Hepatocyte (in vitro differentiated cells): ENCODE measurements around the gene NPY.

ENCODE experiments used
- EZH2 ChIP-seq: fragments of 200-600 bp; sonication (generic); IDR thresholded peaks from 2 replicates; pipeline ENCODE4 v1.6.1; 2016; ENCODE audit warnings: antibody characterized with exemption, mild to moderate bottlenecking, borderline replicate concordance
- TF ChIP-seq, protein P1 (sequence below): fragments of 200-600 bp; sonication (generic); IDR thresholded peaks from 2 replicates; pipeline ENCODE4 v1.5.1; 2016; ENCODE audit warnings: antibody characterized with exemption, mild to moderate bottlenecking; ENCODE audit not compliant: poor library complexity

GRCh38 chr7:24251568-24251967 lies 32.4 kb upstream of the NPY start:
- TF ChIP-seq, protein P1, sequence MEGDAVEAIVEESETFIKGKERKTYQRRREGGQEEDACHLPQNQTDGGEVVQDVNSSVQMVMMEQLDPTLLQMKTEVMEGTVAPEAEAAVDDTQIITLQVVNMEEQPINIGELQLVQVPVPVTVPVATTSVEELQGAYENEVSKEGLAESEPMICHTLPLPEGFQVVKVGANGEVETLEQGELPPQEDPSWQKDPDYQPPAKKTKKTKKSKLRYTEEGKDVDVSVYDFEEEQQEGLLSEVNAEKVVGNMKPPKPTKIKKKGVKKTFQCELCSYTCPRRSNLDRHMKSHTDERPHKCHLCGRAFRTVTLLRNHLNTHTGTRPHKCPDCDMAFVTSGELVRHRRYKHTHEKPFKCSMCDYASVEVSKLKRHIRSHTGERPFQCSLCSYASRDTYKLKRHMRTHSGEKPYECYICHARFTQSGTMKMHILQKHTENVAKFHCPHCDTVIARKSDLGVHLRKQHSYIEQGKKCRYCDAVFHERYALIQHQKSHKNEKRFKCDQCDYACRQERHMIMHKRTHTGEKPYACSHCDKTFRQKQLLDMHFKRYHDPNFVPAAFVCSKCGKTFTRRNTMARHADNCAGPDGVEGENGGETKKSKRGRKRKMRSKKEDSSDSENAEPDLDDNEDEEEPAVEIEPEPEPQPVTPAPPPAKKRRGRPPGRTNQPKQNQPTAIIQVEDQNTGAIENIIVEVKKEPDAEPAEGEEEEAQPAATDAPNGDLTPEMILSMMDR: no peak
- no peak for TF ChIP-seq EZH2
